ENCODE results near the gene MAGI1. TPM values are rescaled to one million over a fixed set of nuclear protein-coding genes. Genes with fewer than 3 reads are reported as not detected.
"Not testable (repeated sequence)": the region's sequence is repeated elsewhere in the genome, so short reads cannot be mapped to it uniquely, and the experiment has no call there.

Gene MAGI1
- total RNA-seq, 1 donor from 2014 or later = 69.4 TPM

GRCh38 chr3:65871305-65872141 is 167.2 kb downstream of the MAGI1 start:
- no peak for DNase-seq (ENCODE audit: low spot score)

GRCh38 chr3:65869798-65870197 is 168.9 kb downstream of the MAGI1 start:
- intact Hi-C loops (cut with DNase I) = no loop called here

More at GRCh38 chr3:65871305-65872141, 167.2 kb downstream of the MAGI1 start:
- intact Hi-C loops (cut with DNase I) = no loop called here

GRCh38 chr3:65867463-65868210 is 171.1 kb downstream of the MAGI1 start:
- no peak for DNase-seq (ENCODE audit: low spot score)
- intact Hi-C loops (cut with DNase I) = no loop called here

More at GRCh38 chr3:65869798-65870197, 168.9 kb downstream of the MAGI1 start:
- DNase-seq (ENCODE audit: low spot score) = no peak

GRCh38 chr3:65864357-65864904 is 174.3 kb downstream of the MAGI1 start:
- intact Hi-C loops (cut with DNase I) = no loop called here
- no peak for DNase-seq (ENCODE audit: low spot score)

- intact Hi-C loops (cut with DNase I) = no loop called here
- no peak for DNase-seq (ENCODE audit: low spot score)
These were observed 177.0 kb downstream of the MAGI1 start for GRCh38 chr3:65861718-65862117.

GRCh38 chr3:65859612-65860011 is 179.1 kb downstream of the MAGI1 start:
- intact Hi-C loops (cut with DNase I); DNase-seq (ENCODE audit: low spot score): not testable (repeated sequence)

GRCh38 chr3:65858749-65859148 is 180.0 kb downstream of the MAGI1 start:
- intact Hi-C loops (cut with DNase I) = no loop called here
- no peak for DNase-seq (ENCODE audit: low spot score)

GRCh38 chr3:65857327-65857726 is 181.4 kb downstream of the MAGI1 start:
- DNase-seq (ENCODE audit: low spot score) = no peak
- intact Hi-C loops (cut with DNase I) = no loop called here

GRCh38 chr3:65856907-65857306 is 181.8 kb downstream of the MAGI1 start:
- intact Hi-C loops (cut with DNase I) = no loop called here
- no peak for DNase-seq (ENCODE audit: low spot score)

- no peak for DNase-seq (ENCODE audit: low spot score)
- intact Hi-C loops (cut with DNase I) = no loop called here
These were observed 183.2 kb downstream of the MAGI1 start for GRCh38 chr3:65855370-65856100.

- intact Hi-C loops (cut with DNase I) = no loop called here
- no peak for DNase-seq (ENCODE audit: low spot score)
These were observed 184.0 kb downstream of the MAGI1 start for GRCh38 chr3:65854606-65855304.

- DNase-seq (ENCODE audit: low spot score) = no peak
- intact Hi-C loops (cut with DNase I) = no loop called here
These were observed 186.9 kb downstream of the MAGI1 start for GRCh38 chr3:65851827-65852226.

- intact Hi-C loops (cut with DNase I) = no loop called here
- DNase-seq (ENCODE audit: low spot score) = no peak
These were observed 188.5 kb downstream of the MAGI1 start for GRCh38 chr3:65850261-65850660.

- intact Hi-C loops (cut with DNase I) = no loop called here
- DNase-seq (ENCODE audit: low spot score) = no peak
These were observed 190.7 kb downstream of the MAGI1 start for GRCh38 chr3:65848024-65848423.

- intact Hi-C loops (cut with DNase I) = no loop called here
- DNase-seq (ENCODE audit: low spot score) = no peak
These were observed 191.8 kb downstream of the MAGI1 start for GRCh38 chr3:65846936-65847335.

- intact Hi-C loops (cut with DNase I) = no loop called here
- no peak for DNase-seq (ENCODE audit: low spot score)
These were observed 194.3 kb downstream of the MAGI1 start for GRCh38 chr3:65844370-65844769.

- intact Hi-C loops (cut with DNase I) = no loop called here
- no peak for DNase-seq (ENCODE audit: low spot score)
These were observed 195.0 kb downstream of the MAGI1 start for GRCh38 chr3:65843732-65844131.

GRCh38 chr3:65837604-65838003 is 201.1 kb downstream of the MAGI1 start:
- no peak for DNase-seq (ENCODE audit: low spot score)
- intact Hi-C loops (cut with DNase I) = no loop called here

GRCh38 chr3:65836047-65836446 is 202.7 kb downstream of the MAGI1 start:
- intact Hi-C loops (cut with DNase I) = no loop called here
- DNase-seq (ENCODE audit: low spot score) = no peak
